CD4-positive, alpha-beta T cell (primary cell): ENCODE measurements around the gene LYPD1. TPM values are rescaled to one million over a fixed set of nuclear protein-coding genes. Genes with fewer than 3 reads are reported as not detected.

ENCODE experiments used
- ATAC-seq: fragments of 200-7000 bp; cut with Tn5 transposase; one replicate; pipeline ENCODE4 v1.10.0; 2022; ENCODE audit warnings: mild to moderate bottlenecking; ENCODE audit not compliant: poor library complexity
- CTCF ChIA-PET: fragments of 350-600 bp; sonication (Branson Sonifier 250); formaldehyde crosslinking; loops from one replicate; lab custom pipeline; 2021; ENCODE audit warnings: antibody characterized with exemption, inconsistent platforms; lab: Charles Lee
- POLR2A ChIA-PET: fragments of 350-600 bp; sonication (Branson Sonifier 250); formaldehyde crosslinking; loops from one replicate; lab custom pipeline; 2021; ENCODE audit warnings: antibody characterized with exemption, inconsistent platforms; lab: Charles Lee
- DNase-seq, 14 experiments: peaks; one replicate each; pipeline ENCODE4 v3.0.0-alpha.2; 2013 to 2020; ENCODE audit warnings: mixed read lengths in 2 of 14
- H3K27ac ChIP-seq, 2 donors: one replicate each; pipeline versions ENCODE4 v1.5.1 to v1.7.0; 2013; ENCODE audit warnings: low read length in 2 of 2, low read depth in 1 of 2, mild to moderate bottlenecking in 1 of 2
- H3K27me3 ChIP-seq, 2 experiments: 1 replicate in 1 of 2; 2 replicates in 1 of 2; pipeline versions ENCODE4 v1.6.1 to v1.7.0; 2013; ENCODE audit warnings: low read length in 2 of 2, control low read depth in 1 of 2, mild to moderate bottlenecking in 1 of 2, moderate library complexity in 1 of 2; ENCODE audit not compliant: insufficient read depth in 2 of 2, control insufficient read depth in 1 of 2
- H3K36me3 ChIP-seq: one replicate; pipeline ENCODE4 v1.6.1; 2013; ENCODE audit warnings: low read length, control low read depth; ENCODE audit not compliant: insufficient read depth
- H3K4me1 ChIP-seq: one replicate; pipeline ENCODE4 v1.6.1; 2013; ENCODE audit warnings: low read length, control low read depth; ENCODE audit not compliant: insufficient read depth
- H3K4me3 ChIP-seq: one replicate; pipeline ENCODE4 v1.5.1; 2013; ENCODE audit warnings: mild to moderate bottlenecking, low read length, moderate library complexity
- H3K9me3 ChIP-seq, 2 experiments: 1 replicate in 1 of 2; 2 replicates in 1 of 2; pipeline versions ENCODE4 v1.6.1 to v1.7.0; 2013; ENCODE audit warnings: low read length in 2 of 2, mild to moderate bottlenecking in 2 of 2, control low read depth in 1 of 2, moderate library complexity in 1 of 2; ENCODE audit not compliant: control insufficient read depth in 1 of 2, insufficient read depth in 1 of 2
- H3K27ac Mint-ChIP-seq: one replicate; pipeline ENCODE4 v1.8.0; 2020; ENCODE audit warnings: mixed read lengths
- H3K27me3 Mint-ChIP-seq: one replicate; pipeline ENCODE4 v1.8.0; 2021; ENCODE audit warnings: mixed read lengths
- H3K36me3 Mint-ChIP-seq: one replicate; pipeline ENCODE4 v1.8.0; 2021; ENCODE audit warnings: low read depth, mixed read lengths
- H3K4me1 Mint-ChIP-seq: one replicate; pipeline ENCODE4 v1.8.0; 2021; ENCODE audit warnings: low read depth, mixed read lengths
- H3K4me3 Mint-ChIP-seq: one replicate; pipeline ENCODE4 v1.8.0; 2020; ENCODE audit warnings: mild to moderate bottlenecking, mixed read lengths
- H3K9me3 Mint-ChIP-seq: one replicate; pipeline ENCODE4 v1.8.0; 2020; ENCODE audit warnings: mixed read lengths
- intact Hi-C, 2 experiments: fragments of 100-400 bp; cut with DNase I in 1 of 2; cut with micrococcal nuclease in 1 of 2; formaldehyde crosslinking; loops; one replicate each; pipeline versions ENCODE4 v1.15.1 to v1.9.0; 2023 to 2025; cut with DNase I, micrococcal nuclease
- total RNA-seq, 174 experiments: library from RNA in 2 of 174; stranded (reverse) in 2 of 174; gene quantifications; one replicate each; pipeline ENCODE4 v1.2.3 and lab custom pipeline; 2021 to 2026
- TF ChIP-seq, protein P1 (sequence below): fragments of 200-600 bp; IDR thresholded peaks from one replicate; pipeline ENCODE4 v1.8.0; 2022; ENCODE audit warnings: antibody characterized with exemption, mild to moderate bottlenecking

LYPD1 gene
- total RNA-seq, 2 experiments from 2014 or later = not detected

DNA sequence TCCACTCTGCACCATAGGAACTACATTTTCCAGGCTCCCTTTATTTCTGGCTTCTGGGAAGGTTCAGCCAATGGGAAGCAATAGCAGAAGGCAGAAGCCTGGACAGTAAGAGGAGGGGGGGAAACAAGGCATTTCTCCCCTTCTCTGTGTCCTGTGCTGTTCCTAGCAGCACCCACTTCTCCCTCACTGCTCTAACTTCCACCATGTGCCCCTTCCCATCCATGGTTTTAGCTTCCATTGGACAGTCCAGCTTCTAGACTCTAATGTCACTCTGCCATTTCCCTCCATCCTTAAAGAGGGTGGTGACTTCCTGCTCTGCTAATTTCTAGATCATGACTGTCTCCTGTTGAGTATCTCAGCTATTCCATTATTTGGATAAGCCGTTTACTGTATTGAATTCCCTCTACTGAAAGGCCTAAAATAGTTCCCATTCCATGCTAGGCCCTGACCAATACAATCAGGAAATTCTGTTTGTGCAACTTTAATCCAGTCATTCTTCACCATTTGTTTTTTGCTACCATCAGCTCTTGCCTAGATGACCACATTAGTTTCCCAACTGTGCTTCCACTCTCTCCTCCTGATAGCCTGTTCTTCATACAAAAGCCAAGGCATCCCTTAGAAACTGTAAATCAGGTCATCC is 20.8 kb upstream of the LYPD1 start:
- TF ChIP-seq, protein P1, sequence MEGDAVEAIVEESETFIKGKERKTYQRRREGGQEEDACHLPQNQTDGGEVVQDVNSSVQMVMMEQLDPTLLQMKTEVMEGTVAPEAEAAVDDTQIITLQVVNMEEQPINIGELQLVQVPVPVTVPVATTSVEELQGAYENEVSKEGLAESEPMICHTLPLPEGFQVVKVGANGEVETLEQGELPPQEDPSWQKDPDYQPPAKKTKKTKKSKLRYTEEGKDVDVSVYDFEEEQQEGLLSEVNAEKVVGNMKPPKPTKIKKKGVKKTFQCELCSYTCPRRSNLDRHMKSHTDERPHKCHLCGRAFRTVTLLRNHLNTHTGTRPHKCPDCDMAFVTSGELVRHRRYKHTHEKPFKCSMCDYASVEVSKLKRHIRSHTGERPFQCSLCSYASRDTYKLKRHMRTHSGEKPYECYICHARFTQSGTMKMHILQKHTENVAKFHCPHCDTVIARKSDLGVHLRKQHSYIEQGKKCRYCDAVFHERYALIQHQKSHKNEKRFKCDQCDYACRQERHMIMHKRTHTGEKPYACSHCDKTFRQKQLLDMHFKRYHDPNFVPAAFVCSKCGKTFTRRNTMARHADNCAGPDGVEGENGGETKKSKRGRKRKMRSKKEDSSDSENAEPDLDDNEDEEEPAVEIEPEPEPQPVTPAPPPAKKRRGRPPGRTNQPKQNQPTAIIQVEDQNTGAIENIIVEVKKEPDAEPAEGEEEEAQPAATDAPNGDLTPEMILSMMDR = no peak
- Mint-ChIP-seq H3K9me3 (no peaks in the 10 kb centered on the region), H3K36me3 (no peaks in the 10 kb centered on the region), H3K27ac (no peak overlapping the region), H3K4me1 (no peaks in the 10 kb centered on the region), H3K4me3 (no peak overlapping the region), H3K27me3 (no peaks in the 10 kb centered on the region)
- intact Hi-C loops = no loop called here
- H3K4me1 ChIP-seq = no peaks in the 10 kb centered on the region
- no peak overlapping the region for H3K4me3 ChIP-seq
- no peaks in the 10 kb centered on the region for H3K27me3 ChIP-seq
- H3K27ac ChIP-seq = no peak overlapping the region
- no peaks in the 10 kb centered on the region for H3K36me3 ChIP-seq
- ChIA-PET CTCF (no interaction called here), POLR2A (no interaction called here)
- no peak for DNase-seq
- no peaks in the 10 kb centered on the region for H3K9me3 ChIP-seq
- ATAC-seq = no peak

DNA sequence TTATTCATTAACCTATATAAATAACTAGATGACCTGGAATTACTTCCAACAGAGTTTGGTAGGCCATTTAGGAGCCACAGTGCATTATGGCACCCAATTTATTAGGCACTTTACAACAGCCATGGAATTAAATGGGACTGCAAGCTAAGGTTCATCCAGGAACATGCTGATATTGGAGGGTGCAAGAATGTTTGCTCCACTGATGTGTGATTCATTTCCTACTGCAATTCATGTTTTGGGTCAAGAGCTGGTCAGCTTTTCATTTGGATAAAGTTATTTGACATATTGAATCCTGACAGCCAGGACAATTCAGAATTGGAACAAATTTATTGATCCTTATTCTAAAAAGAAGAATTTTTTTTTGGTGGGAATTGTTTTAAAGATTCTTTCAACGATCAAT is 11.8 kb upstream of the LYPD1 start:
- Histone ChIP-seq H3K9me3 (no peaks in the 10 kb centered on the region), H3K27ac (no peak overlapping the region), H3K4me1 (no peaks in the 10 kb centered on the region), H3K36me3 (no peaks in the 10 kb centered on the region), H3K4me3 (no peak overlapping the region), H3K27me3 (no peaks in the 10 kb centered on the region)
- ATAC-seq = no peak
- Mint-ChIP-seq H3K27me3 (peaks cover 4% of the 10 kb centered on the region), H3K27ac (no peak overlapping the region), H3K4me3 (no peak overlapping the region), H3K36me3 (no peaks in the 10 kb centered on the region), H3K9me3 (peaks cover 2% of the 10 kb centered on the region), H3K4me1 (no peaks in the 10 kb centered on the region)
- DNase-seq = no peak
- TF ChIP-seq, protein P1 = no peak
- intact Hi-C loops = no loop called here
- POLR2A ChIA-PET = no interaction called here
- CTCF ChIA-PET = no interaction called here

DNA sequence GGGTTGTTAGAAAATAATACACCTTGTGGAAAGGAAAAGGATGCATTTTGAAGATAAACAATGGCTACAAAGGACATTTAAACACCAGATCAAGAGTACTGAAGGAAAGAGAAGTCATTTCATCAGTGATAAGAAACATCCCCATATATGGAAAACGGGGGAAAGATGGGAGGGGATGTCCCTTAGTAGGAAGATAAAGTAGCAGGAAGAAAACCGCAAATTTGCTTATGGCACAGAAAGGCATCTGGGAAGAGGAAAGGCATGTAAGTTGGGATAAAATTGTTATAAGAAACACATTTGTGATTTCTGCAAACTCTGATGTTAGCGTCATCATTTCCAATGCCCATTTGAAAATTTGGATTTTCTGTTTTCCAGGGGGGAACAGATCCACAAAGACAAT is 10.5 kb upstream of the LYPD1 start:
- intact Hi-C loops = no loop called here
- ChIA-PET POLR2A (no interaction called here), CTCF (no interaction called here)
- Mint-ChIP-seq H3K27me3 (peaks cover 4% of the 10 kb centered on the region), H3K27ac (no peak overlapping the region), H3K36me3 (no peaks in the 10 kb centered on the region), H3K9me3 (peaks cover 2% of the 10 kb centered on the region), H3K4me1 (no peaks in the 10 kb centered on the region), H3K4me3 (no peak overlapping the region)
- ATAC-seq (no peak), DNase-seq (no peak)
- Histone ChIP-seq H3K4me3 (no peak overlapping the region), H3K9me3 (no peaks in the 10 kb centered on the region), H3K4me1 (no peaks in the 10 kb centered on the region), H3K27me3 (no peaks in the 10 kb centered on the region), H3K27ac (no peak overlapping the region), H3K36me3 (no peaks in the 10 kb centered on the region)
- TF ChIP-seq, protein P1 = no peak
